ENCODE measurements around the gene WDR12.
"Not testable (repeated sequence)": the region's sequence is repeated elsewhere in the genome, so short reads cannot be mapped to it uniquely, and the experiment has no call there.

Gene WDR12

DNA sequence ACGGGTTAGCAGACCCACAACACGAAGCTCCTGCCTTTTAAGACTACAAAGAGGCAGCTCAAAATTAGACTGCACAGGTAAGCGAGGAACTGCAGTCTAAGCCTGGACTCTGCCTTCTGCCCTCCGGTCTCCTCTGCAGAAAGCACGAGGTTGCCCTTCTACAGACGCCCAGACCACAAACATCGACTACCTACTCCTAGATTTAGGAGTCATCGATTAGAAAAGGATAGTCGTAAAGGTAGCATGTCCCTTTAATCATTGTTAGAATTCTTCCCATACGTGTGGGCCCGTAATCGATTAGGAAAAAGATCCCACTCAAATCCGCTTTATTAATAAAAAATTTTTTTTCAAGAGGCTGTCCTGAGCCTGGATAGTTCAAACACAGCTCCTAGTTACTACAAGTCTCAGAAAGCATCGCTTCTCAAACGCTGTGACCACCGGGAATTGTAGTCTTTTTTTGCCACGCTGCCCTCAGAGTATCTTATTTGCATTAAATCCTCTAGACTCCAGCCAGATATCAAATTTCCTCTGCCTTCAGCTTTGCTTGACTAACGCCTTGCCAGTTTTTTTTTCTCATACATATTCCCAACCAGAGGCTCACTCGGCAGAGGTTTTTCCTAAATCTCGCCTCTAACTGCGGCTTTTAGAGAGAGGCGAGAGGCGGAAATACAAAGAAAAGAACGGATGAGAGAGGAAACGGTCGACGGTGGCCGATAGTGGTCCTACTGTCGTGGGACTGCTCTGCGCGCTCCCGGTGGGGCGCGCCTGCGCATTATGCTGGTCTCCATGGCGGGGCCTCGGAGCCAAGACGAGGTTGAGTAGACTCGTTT is at the start of gene WDR12, which contains the start of gene CARF:
WDR12 (minus strand) TSS at position 162 of the 830 bp plus-strand sequence. CDS start 197 bp downstream, outside the sequence.
CARF (plus strand) TSS at position 764 of the 830 bp plus-strand sequence. CDS start 29,628 bp downstream, outside the sequence.
- peak; percentile 95 for DNase-seq (ENCODE audit: low spot score)

DNA sequence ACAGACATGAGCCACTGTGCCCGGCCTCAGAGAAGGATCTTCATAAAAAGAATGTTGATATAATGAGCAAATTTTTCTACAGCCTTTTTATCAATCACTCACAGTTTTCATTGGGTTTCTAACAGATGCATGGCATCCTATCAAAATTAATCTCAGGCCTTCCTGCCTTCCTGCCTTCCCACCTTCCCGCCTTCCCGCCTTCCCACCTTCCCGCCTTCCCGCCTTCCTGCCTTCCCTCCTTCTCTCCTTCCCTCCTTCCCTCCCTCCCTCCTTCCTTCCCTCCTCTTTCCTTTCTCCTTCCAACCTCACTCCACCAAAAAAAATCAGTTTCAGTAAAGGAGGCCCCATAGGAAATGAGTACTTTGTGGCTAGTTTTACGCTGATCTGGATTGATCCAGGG is 49.1 kb upstream of the WDR12 start:
- DNase-seq (ENCODE audit: low spot score), result no peak

DNA sequence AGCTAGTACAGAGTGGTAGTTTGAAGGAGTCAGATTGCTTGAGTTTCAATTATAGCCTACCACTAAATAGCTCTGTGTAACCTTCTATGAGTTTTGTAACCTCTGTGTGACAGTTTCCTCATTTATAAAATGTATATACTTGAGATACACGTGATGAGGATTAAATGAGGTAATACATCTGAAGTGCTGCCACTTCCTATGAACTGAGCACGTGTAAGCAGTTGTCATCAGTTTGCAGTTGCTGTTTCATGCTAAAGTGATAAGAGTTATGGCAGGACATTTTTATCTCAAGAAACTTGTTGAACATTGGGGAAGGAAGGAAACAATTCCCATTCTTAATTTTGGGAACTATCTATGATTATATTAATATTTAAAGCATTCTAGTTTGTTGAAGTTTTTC is 39.1 kb upstream of the WDR12 start:
- DNase-seq (ENCODE audit: low spot score), result no peak

DNA sequence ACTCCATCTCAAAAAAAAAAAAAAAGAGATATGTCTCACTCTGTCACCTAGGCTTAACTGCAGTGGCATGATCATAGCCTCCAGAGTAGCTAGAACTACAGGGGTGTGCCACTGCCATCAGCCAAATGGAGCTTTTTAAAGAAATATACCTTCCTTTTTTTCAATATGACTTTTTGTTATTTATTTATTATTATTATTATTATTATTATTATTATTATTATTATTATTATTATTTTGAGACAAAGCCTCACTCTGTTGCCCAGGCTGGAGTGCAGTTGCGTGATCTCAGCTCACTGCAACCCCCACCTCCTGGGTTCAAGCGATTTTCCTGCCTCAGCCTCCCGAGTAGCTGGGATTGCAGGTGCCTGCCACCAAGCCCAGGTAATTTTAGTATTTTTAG is 37.9 kb upstream of the WDR12 start:
- DNase-seq (ENCODE audit: low spot score), result not testable (repeated sequence)

DNA sequence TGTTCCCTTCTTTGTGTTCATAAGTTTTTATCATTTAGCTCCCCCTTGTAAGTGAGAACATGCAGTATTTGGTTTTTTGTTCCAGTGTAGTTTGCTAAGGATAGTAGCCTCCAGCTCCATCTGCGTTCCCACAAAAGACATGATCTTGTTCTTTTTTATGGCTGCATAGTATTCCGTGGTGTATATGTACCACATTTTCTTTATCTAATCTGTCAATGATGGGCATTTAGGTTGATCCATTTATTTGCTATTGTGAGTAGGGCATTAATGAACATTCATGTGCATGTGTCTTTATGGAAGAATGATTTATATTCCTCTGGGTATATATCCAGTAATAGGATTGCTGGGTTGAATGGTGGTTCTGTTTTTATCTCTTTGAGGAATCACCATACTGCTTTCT is 34.0 kb upstream of the WDR12 start:
- no peak for DNase-seq (ENCODE audit: low spot score)

DNA sequence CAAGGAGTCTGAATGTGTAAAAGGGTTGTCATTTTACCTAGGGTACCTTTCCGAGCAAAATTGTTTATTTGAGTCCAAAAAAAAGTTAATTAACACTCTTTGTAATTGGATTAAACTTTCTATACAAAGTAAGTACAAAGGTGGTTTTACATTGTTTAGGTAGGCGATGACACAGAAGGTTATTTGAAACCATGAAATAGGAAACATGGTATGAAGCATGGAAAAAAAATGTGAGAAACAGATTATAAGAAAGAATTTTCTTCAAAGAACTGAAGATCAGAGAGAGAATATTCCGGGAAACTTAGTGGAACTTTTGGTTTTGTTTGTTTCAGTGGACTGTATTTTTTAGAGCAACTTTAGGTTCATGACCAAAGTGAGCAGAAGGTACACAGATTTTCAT is 33.3 kb upstream of the WDR12 start:
- DNase-seq (ENCODE audit: low spot score), result peak; percentile 4

DNA sequence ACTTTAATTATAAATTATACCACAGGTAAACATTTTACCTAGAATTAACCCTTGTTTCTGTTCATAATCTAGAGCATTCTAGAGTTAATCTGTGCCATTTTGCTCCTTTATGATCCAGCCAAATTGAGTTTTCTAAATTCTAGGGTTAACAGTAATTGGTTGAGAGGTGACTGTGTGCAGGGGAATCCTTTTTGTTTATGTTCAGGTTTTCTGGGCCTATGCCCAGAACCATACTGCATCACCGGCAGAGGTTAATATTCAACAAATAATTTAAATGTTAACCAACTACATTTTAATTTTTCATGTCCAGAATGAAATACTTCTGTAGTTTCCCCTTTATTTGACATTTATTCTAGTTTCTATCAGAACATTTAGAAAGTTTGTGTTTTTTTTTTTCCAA is 32.9 kb upstream of the WDR12 start:
- peak; percentile 49 for DNase-seq (ENCODE audit: low spot score)

DNA sequence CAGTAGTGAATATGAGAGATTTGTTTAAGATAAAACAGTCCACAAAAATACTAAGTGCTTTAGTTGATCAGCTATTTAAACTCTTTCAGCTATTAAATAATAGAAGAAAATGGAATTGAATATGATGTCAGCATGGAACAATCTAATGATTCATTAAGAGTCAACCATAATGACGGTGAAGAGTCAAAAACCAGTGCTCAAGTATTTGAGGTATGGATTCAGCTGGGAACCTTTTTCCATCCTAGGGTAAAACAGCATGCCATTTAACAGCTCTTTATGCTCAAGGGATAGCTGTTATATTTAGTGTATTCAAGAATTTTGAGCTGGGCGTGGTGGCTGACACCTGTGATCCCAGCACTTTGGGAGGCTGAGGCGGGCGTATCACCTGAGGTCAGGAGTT is 30.3 kb upstream of the WDR12 start:
- DNase-seq (ENCODE audit: low spot score), result peak; percentile 42

DNA sequence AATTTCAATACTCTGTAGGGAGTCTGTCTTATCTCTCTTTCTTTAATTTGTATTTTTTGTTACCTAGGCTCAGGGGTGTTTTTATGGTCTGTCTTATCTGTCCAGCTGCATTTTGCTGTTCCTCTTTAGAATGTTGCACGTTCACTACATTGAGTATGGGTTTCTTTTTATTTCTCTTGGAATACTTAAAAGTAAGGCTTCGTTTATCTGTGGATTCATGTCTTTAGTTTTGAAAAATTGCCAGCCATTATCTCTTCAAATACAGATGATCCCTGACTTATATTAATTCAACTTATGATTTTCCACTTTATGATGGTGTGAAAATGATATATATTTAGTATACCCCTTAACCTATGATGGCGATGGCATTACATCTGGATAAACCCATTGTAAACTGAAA is 27.5 kb upstream of the WDR12 start:
- DNase-seq (ENCODE audit: low spot score), result no peak

DNA sequence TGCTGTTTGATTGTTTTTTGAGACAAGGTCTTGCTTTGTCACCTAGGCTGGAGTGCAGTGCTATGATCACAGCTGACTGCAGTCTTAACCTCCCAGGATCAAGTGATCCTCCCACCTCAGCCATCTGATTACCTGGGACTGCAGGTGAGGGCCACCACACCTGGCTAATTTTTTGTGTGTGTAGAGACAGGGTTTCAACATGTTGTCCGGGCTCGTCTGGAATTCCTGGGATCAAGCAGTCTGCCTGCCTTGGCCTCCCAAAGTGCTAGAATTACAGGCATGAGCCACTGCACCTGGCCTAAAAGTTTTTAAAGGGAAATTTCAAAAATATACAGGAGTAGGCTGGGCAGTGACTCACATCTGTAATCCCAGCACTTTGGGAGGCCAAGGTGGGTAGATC is 23.0 kb upstream of the WDR12 start:
- no peak for DNase-seq (ENCODE audit: low spot score)

DNA sequence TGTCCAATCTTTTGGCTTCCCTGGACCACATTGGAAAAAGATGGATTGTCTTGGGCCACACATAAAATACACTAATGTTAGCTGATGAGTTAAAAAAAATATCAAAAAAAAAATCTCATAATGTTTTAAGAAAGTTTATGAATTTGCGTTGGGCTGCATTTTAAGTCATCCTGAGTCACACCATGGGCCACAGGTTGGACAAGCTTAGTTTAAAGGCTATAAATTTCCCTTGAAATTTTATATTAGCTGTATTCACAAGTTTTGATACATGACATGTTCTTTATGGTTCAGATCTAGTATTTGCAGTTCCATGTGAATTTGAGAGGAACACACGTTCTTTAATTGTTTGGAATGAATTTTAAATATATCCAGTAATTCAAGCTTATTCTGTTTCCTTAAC is 22.5 kb upstream of the WDR12 start:
- no peak for DNase-seq (ENCODE audit: low spot score)

DNA sequence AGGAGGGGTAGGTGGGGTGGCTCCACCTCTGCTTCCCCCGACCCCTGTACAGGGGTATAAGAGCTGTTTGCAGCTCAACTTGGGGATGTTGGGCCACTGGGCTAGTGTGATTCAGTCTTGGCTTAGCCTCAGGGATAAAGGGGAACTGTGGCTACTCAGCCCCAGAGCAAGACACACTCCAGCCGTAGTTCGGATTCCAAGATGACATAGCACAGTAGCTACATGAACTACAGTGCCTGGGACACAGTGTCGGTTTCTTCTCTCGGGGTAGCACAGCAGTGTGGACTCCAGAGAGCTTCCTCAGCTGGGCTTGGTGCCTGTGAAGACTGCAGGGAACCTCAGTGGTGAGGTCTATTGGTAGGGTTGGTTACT is 21.7 kb upstream of the WDR12 start:
- no peak for DNase-seq (ENCODE audit: low spot score)

DNA sequence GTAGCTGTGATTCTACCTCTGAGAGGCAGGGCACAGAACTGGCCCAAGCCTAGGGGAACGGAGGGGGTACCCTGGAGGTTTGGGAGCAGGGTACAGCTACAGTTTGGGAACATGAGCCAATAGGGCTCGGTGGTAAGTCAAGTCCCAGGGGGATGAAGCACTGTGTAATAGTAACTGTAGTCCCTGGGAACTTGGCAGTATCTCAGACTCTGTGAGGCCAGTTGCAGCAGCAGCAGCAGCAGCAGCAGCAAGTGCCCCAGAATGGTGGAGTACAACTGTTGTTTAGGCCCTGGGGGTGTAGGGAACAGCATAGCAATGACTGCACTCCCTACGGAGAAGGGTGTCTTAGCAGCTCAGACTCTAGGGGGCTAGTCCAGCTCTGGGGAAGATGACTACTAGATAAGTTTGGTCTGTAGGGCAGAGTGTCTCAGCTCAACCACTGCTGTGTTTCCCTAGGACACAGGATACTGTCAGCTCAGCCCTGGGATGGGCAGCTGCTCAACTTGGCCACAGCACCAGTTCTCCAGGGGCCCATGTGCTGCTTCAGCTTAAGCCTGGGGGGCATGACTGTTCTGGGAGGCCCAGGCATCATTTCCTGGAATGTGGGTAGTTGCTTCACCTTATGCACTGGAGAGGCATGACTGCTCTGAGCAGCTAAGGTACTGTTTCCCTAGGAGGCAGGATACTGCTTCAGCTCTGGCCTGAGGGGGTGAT is 21.1 kb upstream of the WDR12 start:
- DNase-seq (ENCODE audit: low spot score), result peak; percentile 57

DNA sequence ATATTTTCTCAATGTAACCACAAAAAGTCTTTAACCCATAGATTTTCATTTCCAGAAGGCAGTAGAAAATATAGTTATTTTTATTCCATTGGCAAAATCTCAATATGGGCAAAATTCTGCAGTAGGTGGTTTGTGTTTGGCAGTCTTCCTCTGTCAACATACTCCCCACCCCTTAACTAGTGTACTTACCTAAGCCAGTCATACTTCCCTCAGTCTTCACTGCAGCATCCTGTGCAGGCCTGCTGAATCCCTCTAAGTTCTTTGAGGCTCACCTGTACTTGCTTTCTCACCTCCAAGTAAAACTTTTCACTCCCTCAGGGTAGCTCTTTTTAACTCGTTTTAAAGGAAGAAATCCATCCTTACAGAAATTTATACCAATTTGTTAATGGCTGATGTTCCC is 7.4 kb upstream of the WDR12 start:
- DNase-seq (ENCODE audit: low spot score), result no peak

DNA sequence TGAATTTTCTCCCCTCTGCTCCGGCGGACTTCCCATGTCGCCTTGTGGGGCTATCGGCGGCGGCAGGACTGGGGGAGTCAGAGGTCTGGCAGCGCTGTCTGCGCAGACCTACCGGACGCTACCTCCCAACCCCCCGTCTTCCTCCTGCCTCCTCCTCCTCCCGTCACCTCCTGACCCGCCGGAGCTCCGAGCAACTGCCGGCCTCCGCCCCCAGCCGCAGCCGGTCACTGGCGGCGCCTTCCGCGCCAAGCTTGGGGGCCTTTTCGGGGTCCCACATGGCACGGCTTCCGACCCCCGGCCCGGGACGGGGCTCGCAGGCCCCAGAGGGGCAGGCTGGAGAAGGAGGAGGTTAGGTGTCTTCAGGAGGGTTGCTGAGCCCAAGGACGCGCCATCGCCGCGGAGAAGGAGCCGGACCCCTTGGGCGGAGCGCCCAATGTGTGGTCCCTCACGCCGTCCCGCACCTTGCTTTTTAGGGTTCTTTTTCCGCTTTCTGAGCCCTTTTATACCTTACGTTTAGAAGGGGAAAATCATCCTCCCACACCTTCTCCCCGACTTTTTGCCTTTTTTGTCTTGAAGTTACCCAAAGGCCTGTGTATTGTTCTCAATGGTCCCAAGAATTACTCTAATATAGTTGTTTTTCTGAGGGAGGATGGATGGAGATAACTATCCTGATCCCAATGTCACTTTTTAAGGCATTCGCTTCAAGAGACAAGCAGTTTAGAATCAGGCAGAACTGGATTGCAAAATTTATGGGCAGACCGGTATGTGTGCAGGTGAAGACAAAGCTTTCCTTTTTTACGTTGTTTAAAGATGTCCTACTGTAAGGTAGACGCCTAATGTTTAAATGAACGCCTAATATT is 1.1 kb upstream of the WDR12 start:
- DNase-seq (ENCODE audit: low spot score), result peak; percentile 8

DNA sequence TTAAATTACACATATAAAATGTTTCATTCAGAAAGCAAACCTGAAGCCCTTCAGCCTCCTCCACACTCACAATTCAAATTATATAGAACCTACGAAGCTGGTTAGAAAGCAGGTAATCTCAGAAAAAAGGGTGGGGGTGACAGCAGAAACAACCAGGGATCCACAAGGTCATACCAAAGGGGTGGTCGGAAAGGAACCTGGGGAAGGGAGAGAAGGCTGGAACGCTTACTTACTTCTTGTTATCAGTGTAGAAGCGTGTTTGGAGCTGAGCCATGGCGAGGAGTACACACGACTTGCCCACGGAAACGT is 316 bp downstream of the WDR12 start:
- DNase-seq (ENCODE audit: low spot score), result no peak

DNA sequence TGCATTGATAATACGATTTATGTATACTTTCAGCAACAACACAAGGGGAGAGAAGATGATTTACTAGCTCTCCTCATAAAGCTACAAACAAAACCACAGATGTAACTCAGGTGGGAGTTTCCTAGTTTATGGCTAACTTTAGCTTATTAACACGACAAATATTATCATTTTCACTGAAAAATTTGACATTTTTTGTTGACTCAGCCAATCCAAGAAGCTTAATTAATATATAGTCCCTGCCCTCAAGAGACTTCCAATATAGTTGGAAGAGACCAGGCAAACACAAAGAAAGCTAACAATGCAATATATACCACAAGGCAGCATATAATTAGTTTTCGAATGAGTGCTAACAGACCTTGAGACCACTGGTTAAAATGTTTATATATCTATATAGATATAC is 775 bp downstream of the WDR12 start:
- no peak for DNase-seq (ENCODE audit: low spot score)

DNA sequence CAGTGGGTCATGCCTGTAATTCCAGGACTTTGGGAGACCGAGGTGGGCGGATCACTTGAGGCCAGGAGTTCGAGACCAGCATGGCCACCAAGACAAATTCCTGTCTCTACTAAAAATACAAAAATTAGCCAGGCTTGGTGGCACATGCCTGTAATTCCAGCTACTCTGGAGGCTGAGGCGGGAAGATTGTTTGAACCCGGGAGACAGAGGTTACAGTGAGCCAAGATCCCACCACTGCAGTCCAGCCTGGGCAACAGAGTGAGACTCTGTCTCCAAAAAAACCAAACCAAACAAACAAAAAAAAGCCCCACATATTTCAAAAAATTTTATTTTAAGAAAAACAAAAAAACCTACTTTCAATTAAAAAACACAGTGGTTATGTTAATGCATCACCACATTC is 1.2 kb downstream of the WDR12 start:
- not testable (repeated sequence) for DNase-seq (ENCODE audit: low spot score)

DNA sequence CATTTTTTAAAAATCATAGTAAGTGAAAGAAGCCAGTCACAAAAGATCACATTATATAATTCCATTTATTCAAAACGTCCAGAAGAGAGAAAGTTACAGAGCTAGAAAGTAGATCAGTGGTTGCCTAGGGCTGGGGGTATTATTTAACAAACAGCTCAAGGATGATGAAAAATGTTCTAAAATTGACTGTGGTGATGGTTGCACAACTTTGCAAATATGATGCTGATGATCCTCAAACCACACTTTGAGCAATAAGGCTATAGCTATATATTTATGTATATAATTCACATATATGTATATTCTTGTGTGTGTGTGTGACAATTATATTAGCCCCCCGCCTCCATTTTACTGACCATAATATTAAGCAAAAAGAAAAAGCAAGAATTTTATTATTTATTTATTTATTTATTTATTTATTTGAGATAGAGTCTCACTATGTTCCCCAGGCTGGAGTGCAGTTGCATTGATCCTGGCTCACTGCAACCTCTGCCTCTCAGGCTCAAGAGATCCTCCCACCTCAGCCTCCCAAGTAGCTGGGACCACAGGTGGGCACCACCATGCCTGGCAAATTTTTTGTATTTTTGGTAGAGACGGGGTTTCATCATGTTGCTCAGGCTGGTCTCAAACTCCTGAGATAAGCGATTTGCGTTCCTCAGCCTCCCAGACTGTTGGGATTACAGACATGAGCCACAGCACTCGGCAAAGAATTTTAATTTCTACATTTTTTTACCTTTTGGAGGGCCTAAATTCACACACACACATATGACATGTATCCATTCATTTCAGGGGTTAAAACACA is 1.9 kb downstream of the WDR12 start:
- DNase-seq (ENCODE audit: low spot score), result no peak

DNA sequence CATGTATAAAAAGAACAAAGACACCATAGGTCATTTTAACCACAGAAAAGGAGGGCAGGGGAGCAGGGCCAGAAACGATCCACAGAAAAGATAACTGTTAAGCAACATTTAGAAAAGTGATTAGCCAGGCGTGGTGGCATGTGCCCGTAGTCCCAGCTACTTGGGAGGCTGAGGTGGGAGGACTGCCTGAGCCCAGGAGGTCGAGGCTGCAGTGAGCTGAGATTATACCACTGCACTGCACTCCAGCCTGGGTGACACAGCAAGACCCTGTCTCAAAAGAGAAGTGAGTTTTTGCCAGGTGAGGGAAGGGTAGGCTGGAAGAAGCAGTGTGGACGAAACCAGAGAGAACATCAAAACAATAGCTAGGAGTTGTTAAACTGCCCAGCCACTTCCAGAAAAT is 3.3 kb downstream of the WDR12 start:
- DNase-seq (ENCODE audit: low spot score), result no peak

DNA sequence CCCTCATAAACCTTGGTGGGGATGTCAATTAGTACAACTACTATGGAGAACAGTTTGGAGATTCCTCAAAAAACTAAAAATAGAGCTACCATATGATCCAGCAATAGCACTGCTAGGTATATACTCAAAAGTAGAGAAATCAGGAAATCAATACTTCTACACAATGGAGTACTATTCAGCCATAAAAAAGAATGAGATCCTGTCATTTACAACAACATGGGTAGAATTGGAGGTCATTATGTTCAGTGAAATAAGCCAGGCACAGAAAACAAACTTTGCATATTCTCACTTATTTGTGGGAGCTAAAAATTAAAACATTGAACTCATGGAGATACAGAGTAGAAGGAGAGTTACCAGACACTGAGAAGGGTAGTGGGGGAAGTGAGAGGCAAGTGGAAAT is 6.0 kb downstream of the WDR12 start:
- DNase-seq (ENCODE audit: low spot score), result not testable (repeated sequence)

DNA sequence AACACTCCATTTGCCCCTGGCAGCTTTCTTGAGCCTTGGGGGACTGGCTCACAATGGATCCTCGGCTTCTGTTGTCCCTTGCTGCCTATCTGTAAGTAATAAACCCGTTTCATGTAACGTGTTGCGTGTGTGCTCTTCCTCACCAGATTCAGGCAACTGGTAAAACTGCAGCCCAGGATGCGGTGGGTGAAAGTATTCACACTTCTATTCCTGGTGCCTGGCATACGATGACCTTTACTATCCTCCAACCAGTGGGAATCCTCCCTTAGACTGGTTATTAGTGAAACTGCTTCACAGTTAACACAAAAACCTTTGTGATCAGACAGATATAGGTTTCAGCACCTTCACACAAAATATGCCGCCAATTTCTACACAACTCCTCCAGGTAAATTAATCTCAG is 26.3 kb downstream of the WDR12 start:
- no peak for DNase-seq (ENCODE audit: low spot score)
